Mesendoderm (in vitro differentiated cells): ENCODE results near the gene RCHY1.
"Not testable (repeated sequence)": the region's sequence is repeated elsewhere in the genome, so short reads cannot be mapped to it uniquely, and the experiment has no call there.

Experiments used
- DNase-seq: peaks from one replicate; pipeline ENCODE4 v3.0.0; 2013
- H2AK5ac ChIP-seq: 2 replicates; pipeline ENCODE4 v1.6.1; 2013; ENCODE audit warnings: low read length, inconsistent platforms
- H2BK120ac ChIP-seq: 2 replicates; pipeline ENCODE4 v1.6.1; 2013; ENCODE audit warnings: low read depth, mild to moderate bottlenecking, low read length, moderate library complexity, mixed read lengths
- H2BK15ac ChIP-seq: replicated peaks from 2 replicates; pipeline ENCODE4 v1.6.1; 2013; ENCODE audit warnings: low read depth, mild to moderate bottlenecking, moderate library complexity
- H2BK5ac ChIP-seq: 2 replicates; pipeline ENCODE4 v1.6.1; 2013; ENCODE audit warnings: low read length, inconsistent platforms
- H3K18ac ChIP-seq: 2 replicates; pipeline ENCODE4 v1.6.1; 2013; ENCODE audit warnings: mild to moderate bottlenecking, low read length, mixed read lengths
- H3K23ac ChIP-seq: one replicate; pipeline ENCODE4 v1.6.1; 2013; ENCODE audit warnings: low read length
- H3K27ac ChIP-seq: 2 replicates; pipeline ENCODE4 v1.5.1; 2013; ENCODE audit warnings: low read depth, mild to moderate bottlenecking, inconsistent platforms, low read length, moderate library complexity
- H3K27me3 ChIP-seq: 2 replicates; pipeline ENCODE4 v1.6.1; 2013; ENCODE audit warnings: low read length, control low read depth, mild to moderate bottlenecking, inconsistent platforms; ENCODE audit not compliant: insufficient read depth, poor library complexity
- H3K36me3 ChIP-seq: 2 replicates; pipeline ENCODE4 v1.6.1; 2013; ENCODE audit warnings: low read length, inconsistent platforms; ENCODE audit not compliant: control insufficient read depth, insufficient read depth
- H3K4ac ChIP-seq: one replicate; pipeline ENCODE4 v1.6.1; 2013; ENCODE audit warnings: low read depth, mild to moderate bottlenecking, low read length, moderate library complexity
- H3K4me1 ChIP-seq: 2 replicates; pipeline ENCODE4 v1.6.1; 2013; ENCODE audit warnings: low read depth, low read length, inconsistent platforms; ENCODE audit not compliant: control insufficient read depth
- H3K4me2 ChIP-seq: 2 replicates; pipeline ENCODE4 v1.6.1; 2013; ENCODE audit warnings: low read length
- H3K4me3 ChIP-seq: 2 replicates; pipeline ENCODE4 v1.5.1; 2013; ENCODE audit warnings: mild to moderate bottlenecking, low read length
- H3K56ac ChIP-seq: one replicate; pipeline ENCODE4 v1.6.1; 2013; ENCODE audit warnings: low read length
- H3K79me1 ChIP-seq: 2 replicates; pipeline ENCODE4 v1.6.1; 2013; ENCODE audit warnings: low read length, inconsistent platforms
- H3K79me2 ChIP-seq: 2 replicates; pipeline ENCODE4 v1.6.1; 2013; ENCODE audit warnings: mild to moderate bottlenecking, low read length; ENCODE audit not compliant: control insufficient read depth, insufficient read depth
- H3K9ac ChIP-seq: 2 replicates; pipeline ENCODE4 v1.6.1; 2013; ENCODE audit warnings: low read length, inconsistent platforms
- H4K5ac ChIP-seq: one replicate; pipeline ENCODE4 v1.6.1; 2013; ENCODE audit warnings: low read length
- H4K8ac ChIP-seq: one replicate; pipeline ENCODE4 v1.6.1; 2013; ENCODE audit warnings: low read depth, mild to moderate bottlenecking, control low read depth, low read length, moderate library complexity
- WGBS: extraction: QIAGEN DNeasy Blood & Tissue Kit; methylation state at CpG from one replicate; pipeline ENCODE4 v1.1.7; 2013; ENCODE audit warnings: low lambda C conversion rate, missing lambda C conversion rate; ENCODE audit not compliant: insufficient coverage; ENCODE audit errors: extremely low coverage; 5-methylcytosine and 5-hydroxymethylcytosine counted together

Gene RCHY1

DNA sequence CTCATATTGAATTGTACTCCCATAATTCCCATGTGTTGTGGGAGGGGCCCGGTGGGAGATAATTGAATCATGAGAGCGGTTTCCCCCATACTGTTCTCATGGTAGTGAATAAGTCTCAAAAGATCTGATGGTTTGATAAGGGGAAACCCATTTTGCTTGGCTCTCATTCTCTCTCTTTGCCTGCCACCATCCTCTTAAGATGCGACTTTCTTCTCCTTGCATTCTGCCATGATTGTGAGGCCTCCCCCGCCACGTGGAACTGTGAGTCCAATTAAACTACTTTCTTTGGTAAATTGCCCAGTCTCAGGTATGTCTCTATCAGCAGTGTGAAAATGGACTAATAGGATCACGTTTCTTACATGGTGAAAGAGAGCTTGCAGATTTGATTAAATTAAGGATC is 23.1 kb upstream of the RCHY1 start:
- not testable (repeated sequence) for H3K27me3 ChIP-seq, H3K36me3 ChIP-seq, DNase-seq, H2BK15ac ChIP-seq, H3K4me2 ChIP-seq, H2AK5ac ChIP-seq, H3K79me2 ChIP-seq, H3K9ac ChIP-seq, H3K27ac ChIP-seq, H3K4me3 ChIP-seq, H3K18ac ChIP-seq, H3K79me1 ChIP-seq, H2BK120ac ChIP-seq, H2BK5ac ChIP-seq, H3K56ac ChIP-seq, H4K8ac ChIP-seq, H3K4ac ChIP-seq, H4K5ac ChIP-seq, H3K4me1 ChIP-seq, H3K23ac ChIP-seq
- no CpG with 5 or more reads among the region's 6 CpGs for WGBS

DNA sequence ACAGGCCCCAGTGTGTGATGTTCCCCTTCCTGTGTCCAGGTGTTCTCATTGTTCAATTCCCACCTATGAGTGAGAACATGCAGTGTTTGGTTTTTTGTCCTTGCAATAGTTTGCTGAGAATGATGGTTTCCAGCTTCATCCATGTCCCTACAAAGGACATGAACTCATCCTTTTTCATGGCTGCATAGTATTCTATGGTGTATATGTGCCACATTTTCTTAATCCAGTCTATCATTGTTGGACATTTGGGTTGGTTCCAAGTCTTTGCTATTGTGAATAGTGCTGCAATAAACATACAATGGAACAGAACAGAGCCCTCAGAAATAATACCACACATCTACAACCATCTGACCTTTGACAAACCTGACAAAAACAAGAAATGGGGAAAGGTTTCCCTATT is 19.7 kb upstream of the RCHY1 start:
- H4K8ac ChIP-seq, H3K23ac ChIP-seq, H3K4me3 ChIP-seq, H3K56ac ChIP-seq, H3K79me1 ChIP-seq, H3K18ac ChIP-seq, H4K5ac ChIP-seq, H3K27me3 ChIP-seq, H3K4me1 ChIP-seq, H3K9ac ChIP-seq, H2BK15ac ChIP-seq, H2AK5ac ChIP-seq, H3K36me3 ChIP-seq, H3K79me2 ChIP-seq, H2BK5ac ChIP-seq, DNase-seq, H3K27ac ChIP-seq, H2BK120ac ChIP-seq, H3K4ac ChIP-seq, H3K4me2 ChIP-seq: not testable (repeated sequence)

- H2AK5ac ChIP-seq, H2BK5ac ChIP-seq, H3K79me2 ChIP-seq, H3K56ac ChIP-seq, H4K8ac ChIP-seq, H4K5ac ChIP-seq, DNase-seq, H3K4me3 ChIP-seq, H3K4ac ChIP-seq, H3K23ac ChIP-seq, H2BK120ac ChIP-seq, H3K36me3 ChIP-seq, H3K4me2 ChIP-seq, H3K18ac ChIP-seq, H3K27ac ChIP-seq, H3K4me1 ChIP-seq, H3K9ac ChIP-seq, H3K79me1 ChIP-seq, H2BK15ac ChIP-seq, H3K27me3 ChIP-seq: not testable (repeated sequence)
- no CpG with 5 or more reads among the region's 4 CpGs for WGBS
Observed at GRCh38 chr4:75533339-75533887, 19.2 kb upstream of the RCHY1 start.

- H3K9ac ChIP-seq, H3K27ac ChIP-seq, H3K79me2 ChIP-seq, H3K36me3 ChIP-seq, H4K5ac ChIP-seq, H3K56ac ChIP-seq, H3K4ac ChIP-seq, H3K79me1 ChIP-seq, H3K4me1 ChIP-seq, H3K4me3 ChIP-seq, DNase-seq, H3K23ac ChIP-seq, H3K18ac ChIP-seq, H2BK5ac ChIP-seq, H2AK5ac ChIP-seq, H2BK15ac ChIP-seq, H3K4me2 ChIP-seq, H2BK120ac ChIP-seq, H4K8ac ChIP-seq, H3K27me3 ChIP-seq: not testable (repeated sequence)
- no CpG with 5 or more reads among the region's 7 CpGs for WGBS
Observed at GRCh38 chr4:75531536-75532143, 17.4 kb upstream of the RCHY1 start.

DNA sequence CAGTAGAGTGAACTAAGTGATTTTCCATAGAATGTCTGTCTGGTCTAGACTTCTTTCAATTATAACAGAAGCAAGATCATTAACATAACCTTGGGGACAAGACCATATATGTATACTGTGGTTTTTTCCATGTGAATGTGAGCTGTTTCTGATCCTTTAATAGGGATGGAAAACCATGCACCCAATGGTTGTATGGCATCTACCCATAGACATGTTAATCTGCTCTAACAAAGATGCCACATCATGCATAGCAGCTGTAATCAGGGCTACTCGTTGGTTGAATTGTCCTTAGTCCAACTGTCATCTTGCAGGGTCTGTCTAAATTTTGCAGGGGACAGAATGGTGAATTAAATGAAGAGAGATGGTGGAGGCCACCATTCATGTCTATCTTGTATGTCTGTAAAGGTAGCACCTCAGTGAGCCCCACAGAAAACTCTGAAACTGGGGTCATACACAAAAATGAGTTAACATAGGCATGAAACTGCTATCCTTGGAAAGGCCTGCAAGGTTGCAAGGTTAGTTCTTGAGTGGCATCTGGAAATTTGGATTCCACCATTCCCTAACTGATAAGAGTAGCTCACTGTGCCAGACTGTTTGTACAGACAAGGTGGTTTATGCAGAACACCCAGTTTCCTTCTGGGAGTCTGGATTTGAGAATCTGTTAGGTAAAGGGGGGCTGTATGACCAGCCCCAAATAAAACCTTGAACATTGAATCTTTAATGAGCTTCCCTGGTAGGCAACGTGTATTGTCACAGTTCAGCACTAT is 16.5 kb upstream of the RCHY1 start:
- H4K5ac ChIP-seq, result no peak overlapping the region
- no peaks in the 10 kb centered on the region for H3K4me1 ChIP-seq
- H3K4me2 ChIP-seq, result no peak overlapping the region
- no peak overlapping the region for H2BK5ac ChIP-seq
- no peak overlapping the region for H3K27ac ChIP-seq
- no peaks in the 10 kb centered on the region for H3K27me3 ChIP-seq
- H3K23ac ChIP-seq, result no peak overlapping the region
- no peak overlapping the region for H3K56ac ChIP-seq
- no CpG with 5 or more reads among the region's 2 CpGs for WGBS
- H3K4ac ChIP-seq, result no peak overlapping the region
- H3K79me2 ChIP-seq, result no peaks in the 10 kb centered on the region
- H2AK5ac ChIP-seq, result no peak overlapping the region
- H3K36me3 ChIP-seq, result no peaks in the 10 kb centered on the region
- H2BK120ac ChIP-seq, result no peak overlapping the region
- H4K8ac ChIP-seq, result no peak overlapping the region
- no peaks in the 10 kb centered on the region for H3K79me1 ChIP-seq
- no peak overlapping the region for H3K18ac ChIP-seq
- no peak overlapping the region for H3K9ac ChIP-seq
- DNase-seq, result no peak
- no peak overlapping the region for H3K4me3 ChIP-seq
- H2BK15ac ChIP-seq, result no peak overlapping the region

GRCh38 chr4:75527482-75527881 is 13.3 kb upstream of the RCHY1 start:
- Histone ChIP-seq H4K5ac (no peak overlapping the region), H2AK5ac (no peak overlapping the region), H3K9ac (no peak overlapping the region), H3K4me1 (no peaks in the 10 kb centered on the region), H2BK5ac (no peak overlapping the region), H2BK15ac (no peak overlapping the region), H3K18ac (no peak overlapping the region), H3K56ac (no peak overlapping the region), H3K79me1 (no peaks in the 10 kb centered on the region), H3K27ac (no peak overlapping the region), H3K4ac (no peak overlapping the region), H3K4me2 (no peak overlapping the region), H4K8ac (no peak overlapping the region), H3K4me3 (no peak overlapping the region), H3K79me2 (no peaks in the 10 kb centered on the region), H3K36me3 (no peaks in the 10 kb centered on the region), H3K27me3 (no peaks in the 10 kb centered on the region), H3K23ac (no peak overlapping the region), H2BK120ac (no peak overlapping the region)
- DNase-seq, result no peak
